Measurements from ENCODE around the gene MUL1.

MUL1 gene

DNA sequence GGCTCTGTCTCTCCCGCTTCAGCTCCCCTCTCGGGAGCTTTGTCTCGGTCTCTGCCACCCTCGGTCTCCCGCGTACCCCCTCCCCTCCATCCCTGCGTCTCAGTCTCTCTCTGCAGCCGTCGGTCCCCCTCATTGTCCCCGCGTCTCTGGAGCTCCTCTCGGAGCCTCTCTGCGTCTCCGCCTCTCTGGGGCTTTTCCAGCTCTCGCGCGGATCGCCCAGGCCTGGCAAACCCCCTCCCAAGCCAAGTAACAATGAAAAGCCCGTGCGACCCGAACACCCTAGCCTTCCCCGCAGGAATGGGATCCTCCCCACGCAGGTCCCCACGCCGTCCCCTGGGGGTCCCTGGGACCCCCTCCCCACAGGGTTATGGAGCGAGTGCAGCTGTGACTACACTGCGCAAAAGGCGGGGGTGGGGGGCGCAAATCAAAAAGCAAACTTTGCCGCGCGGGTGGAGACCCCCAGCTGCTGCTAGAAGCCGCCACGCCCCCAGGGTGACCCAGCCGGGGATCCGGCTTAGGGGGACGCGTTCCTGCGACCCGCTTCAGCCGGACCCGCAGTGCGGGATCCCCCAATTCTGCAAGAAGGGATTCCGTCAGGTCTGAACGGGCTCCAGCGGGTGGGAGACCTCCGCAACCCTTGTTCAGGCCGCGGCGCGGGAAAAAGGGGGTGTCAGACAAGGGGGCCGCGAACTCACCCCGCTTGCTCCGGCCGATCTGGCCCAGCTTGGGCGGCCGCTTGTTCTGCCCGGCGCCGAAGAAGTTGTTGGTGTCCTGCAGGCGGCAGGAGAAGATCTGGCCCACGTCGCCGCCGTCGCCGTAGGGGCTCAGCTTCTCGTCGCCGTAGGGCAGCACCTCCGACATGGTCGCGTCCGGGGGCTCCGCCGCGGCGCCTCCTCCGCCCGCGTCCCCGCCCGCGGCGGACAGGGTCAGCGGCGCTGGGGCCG lies 23.2 kb downstream of the MUL1 start:
- peak; percentile 44 for DNase-seq

- DNase-seq: peak; percentile 24
Measured at GRCh38 chr1:20483833-20484518, 24.0 kb downstream of the MUL1 start.

DNA sequence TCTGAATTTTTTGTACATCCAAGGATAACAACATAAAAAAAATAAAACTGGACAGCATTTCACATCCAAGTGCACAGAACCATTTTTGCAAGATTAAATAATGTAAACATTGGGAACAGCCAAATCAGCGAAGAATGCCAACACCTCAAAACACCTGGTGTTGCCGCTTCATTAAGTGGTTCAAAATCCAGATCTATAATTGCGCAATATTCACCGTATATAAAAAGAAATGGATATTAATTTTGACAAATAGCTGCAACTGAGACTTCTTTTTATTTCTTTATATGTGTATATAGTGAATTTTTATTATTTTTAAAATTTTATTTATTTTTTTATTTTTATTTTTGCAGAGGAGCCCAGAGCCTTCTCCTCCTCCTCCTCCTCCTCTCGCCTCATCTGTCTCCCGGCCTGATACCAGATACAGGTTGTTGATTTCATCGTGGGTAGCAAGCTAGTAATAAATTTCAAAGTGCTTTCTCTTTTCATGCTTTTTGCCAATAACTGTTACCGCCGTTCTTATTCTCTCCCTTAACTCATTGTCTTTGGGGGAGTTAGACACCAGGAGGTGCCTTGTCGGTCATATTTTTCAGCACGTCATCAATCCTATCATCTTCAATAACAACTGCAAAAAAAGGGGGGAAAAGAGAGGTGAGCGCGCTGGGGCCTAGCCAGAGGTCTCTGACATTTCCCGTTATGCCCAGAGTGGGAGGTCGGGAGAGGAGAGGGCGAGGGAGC lies 24.7 kb downstream of the MUL1 start:
- DNase-seq: peak; percentile 46

DNA sequence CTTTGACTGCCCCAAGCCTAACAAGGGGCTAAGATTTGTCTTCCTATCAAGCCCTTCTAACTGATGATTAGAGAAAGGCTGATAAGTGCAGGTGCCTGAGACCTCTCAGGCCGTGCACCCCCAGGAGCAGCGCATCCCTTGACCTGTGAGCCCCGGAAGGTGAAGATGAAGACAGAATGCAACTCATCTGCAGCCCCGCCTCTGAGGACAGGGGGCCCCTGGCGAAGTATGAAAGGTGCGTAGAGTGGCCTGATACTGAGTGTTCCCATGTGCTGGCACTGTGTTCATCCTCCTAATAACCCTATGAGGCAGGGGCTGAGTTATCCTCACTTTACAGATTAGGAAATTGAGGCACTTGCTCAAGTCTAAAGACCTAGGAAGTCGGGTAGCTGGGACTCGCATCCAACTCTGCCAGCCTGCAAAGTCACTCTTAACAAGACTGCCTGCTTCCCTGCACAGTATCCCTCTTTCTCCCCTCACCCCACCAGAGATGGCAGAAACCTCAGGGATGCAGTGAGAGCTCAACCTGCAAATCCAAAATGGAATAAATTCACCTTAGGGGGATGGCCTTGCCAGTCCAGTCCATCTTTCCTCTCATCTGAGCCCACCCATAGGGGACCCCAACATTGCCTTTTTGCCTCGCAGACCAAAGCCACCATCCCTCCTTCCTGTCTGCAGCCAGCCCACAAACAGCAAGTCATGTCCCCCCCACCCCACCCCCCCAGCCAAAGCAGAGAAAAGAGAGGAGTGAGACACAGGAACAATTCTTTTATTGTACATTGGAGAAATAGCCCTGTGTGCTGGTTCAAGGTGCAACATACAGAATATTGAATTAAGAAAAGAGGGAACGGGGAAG lies 26.1 kb downstream of the MUL1 start:
- no peak for DNase-seq

DNA sequence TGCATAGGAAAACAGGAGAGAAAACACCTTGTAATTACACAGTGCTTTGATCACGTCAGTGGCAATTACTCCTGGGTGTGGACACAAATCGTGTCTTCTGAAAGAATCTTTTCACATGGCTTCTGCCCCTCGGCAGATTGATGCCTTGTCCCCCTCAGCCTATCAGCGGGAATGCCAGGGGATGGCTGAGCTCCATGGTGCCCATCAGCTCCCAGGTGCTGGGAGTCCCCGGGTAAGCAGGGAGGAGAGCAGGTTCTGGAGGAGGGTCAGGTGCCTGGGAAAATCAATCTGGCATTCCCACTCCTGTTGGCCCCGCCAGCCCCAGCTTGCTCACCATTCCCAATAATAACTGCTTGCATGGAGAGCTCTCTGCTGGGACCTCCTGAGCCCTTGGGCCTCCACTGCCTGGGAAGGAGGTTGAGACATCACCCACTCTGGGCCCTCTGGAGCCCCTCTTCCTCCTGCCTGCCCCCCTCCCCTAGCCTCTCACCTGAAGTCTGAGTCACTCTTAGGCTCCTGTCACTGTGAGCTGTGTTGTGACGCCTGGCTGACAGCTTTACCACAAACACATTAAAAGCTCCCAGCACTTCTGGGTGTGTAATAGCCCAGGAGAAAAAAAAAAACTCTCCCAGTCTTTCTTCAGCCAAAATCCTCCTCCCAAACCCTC lies 26.9 kb downstream of the MUL1 start:
- DNase-seq: no peak

DNA sequence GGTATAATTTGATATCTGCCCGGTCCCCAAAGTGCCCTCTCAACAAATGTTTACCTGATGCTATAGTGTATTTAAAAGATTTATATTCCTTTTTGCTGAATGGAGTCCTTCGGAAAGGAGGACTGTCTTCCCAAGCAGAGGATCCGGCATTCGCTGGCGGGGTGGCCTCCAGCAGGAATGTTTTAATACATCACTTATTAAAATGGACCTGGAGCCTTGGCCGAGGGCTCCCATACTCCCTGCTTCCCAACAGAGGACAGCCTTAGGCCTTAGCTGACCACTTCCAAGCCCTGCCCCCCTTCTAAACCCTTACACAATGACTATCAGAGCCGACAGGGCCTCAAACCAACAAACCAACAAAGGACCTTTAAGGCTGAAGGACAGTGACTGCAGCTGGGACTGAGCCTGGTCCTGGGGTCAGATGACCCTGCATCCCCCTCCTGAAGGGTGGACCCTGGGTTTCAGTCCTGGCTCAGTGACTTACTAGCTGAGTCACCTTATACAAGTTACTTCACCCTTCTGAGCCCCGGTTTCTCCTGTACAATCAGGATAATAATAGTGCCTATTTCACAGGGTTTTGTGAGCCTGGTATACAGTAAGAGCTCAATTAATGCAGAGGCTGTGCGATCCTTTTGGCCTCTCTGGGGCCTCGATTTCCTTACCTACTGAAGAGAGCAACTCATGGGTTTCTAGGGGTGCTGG lies 27.6 kb downstream of the MUL1 start:
- no peak for DNase-seq

- no peak for DNase-seq
Measured at GRCh38 chr1:20479840-20480239, 28.1 kb downstream of the MUL1 start.

- no peak for DNase-seq
Measured at GRCh38 chr1:20478057-20478635, 29.8 kb downstream of the MUL1 start.

DNA sequence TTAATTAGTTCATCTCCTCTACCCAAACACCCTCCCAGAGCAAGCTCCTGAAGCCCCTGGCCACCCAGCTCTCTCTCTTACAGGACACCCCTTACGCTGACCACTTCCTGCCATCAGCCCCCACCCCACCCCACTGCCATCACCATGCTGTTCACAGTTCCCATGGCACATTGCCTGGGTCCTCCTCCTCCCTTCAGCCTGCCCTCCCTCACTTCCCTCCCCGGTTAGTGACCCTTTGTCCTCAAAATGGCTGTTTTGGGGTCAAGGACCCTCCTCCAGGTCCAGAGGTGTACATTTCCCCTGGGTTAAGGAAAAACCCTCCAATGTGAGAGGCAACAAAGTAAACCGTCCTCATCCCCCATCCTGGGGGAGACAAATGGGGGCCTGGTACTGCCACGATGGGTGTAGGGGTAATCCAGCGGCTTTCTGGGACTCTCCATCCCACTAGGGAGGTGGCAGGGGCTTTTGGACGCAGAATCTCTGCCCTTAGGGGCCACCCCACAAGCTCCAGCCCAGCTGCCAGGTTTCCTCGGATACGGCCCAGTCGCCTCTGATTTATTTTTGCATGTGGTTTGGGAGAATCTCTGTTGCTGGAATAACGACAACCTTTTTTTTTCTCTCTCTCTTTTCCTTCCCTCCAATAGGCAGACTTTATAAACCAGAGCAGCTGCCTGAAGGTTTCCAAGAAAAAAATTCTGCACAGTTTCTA lies 30.4 kb downstream of the MUL1 start:
- DNase-seq: no peak

- DNase-seq: no peak
Measured at GRCh38 chr1:20476265-20477038, 31.5 kb downstream of the MUL1 start.

- DNase-seq: no peak
Measured at GRCh38 chr1:20474996-20475395, 33.0 kb downstream of the MUL1 start.

DNA sequence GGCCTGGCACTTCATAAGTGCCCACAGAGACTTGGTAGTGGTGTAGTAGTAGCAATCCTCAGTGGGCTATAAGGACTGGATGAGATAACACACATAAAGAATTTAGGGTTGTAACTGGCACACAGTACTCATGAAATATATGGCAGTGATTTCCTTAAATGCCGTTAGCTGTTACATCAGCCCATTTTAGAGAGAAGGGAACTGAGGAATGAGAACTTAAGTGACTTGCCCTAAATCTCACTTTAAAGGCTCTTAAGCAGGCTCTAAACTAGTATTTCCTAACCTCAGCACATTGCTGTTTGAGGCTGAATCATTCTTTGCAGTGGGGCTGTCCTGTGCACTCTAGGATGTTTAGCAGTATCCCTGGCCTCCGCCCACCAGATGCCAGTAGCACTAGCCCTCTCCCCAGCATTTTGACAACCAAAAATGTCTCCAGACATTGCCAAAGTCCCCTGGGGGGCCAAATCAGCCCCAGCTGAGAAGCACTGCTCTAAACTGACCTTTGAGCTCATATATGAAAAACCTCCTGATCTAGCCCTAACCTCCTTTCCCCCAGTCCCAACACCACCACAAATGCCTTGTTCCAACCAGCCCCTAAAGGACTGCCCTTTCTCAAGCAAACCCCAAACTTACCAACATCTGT lies 33.5 kb downstream of the MUL1 start:
- DNase-seq: no peak

DNA sequence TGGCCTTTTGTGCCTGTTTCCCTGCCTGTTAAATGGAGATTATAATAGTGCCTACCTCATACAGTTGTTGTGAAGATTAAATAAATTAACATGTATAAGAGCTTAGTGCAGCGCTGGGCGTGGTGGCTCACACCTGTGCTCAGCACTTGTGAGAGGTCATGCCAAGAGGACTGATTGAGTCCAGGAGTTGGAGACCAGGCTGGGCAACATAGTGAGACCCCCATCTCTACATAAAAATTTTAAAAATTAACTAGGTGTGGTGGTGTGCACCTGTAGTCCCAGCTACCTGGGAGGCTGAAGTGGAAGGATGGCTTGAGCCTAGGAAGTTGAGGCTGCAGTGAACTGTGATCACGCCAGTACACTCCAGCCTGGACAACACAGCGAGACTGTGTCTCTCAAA lies 34.1 kb downstream of the MUL1 start:
- DNase-seq: no peak

DNA sequence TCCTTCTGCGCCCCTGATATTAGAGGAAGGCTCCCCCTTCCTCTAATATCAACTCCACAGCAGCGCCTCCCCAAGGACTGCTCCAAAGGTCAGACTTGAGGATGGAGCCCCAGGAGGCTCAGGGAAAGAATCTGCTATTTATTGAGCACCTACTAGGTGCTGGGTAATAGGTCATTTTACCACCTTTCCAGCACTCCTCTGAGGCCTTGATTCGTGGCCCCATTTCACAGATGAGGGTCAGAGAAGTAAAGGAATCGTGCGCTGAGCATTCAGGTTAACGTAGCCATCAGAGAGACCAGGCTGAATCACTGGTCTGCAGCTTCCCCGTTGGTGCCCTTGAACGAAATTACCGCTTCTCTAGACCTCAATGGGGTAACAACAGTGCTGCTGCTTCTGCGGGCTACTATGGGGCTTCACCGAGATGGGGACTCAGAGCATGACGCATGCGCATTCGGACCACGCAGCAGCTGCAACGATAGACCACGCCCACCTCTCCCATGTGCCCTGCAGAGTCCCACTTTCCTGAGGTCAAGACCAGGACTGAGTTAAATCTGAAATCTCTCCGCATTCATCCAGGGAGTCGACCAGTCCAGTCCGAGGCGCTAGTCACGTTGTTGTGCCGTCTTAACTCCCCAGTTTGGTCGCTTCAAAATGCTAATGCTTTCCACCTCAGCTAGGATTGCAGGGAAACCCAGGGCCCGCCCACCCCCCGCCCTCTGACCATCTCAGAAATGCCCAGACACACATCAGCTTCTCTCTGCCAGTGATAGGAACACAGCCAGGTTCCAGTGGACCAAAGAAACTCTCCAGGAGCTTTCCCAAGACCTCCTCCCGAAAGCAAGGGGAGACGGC lies 34.9 kb downstream of the MUL1 start:
- no peak for DNase-seq

GRCh38 chr1:20472121-20472520 lies 35.8 kb downstream of the MUL1 start:
- DNase-seq: no peak

DNA sequence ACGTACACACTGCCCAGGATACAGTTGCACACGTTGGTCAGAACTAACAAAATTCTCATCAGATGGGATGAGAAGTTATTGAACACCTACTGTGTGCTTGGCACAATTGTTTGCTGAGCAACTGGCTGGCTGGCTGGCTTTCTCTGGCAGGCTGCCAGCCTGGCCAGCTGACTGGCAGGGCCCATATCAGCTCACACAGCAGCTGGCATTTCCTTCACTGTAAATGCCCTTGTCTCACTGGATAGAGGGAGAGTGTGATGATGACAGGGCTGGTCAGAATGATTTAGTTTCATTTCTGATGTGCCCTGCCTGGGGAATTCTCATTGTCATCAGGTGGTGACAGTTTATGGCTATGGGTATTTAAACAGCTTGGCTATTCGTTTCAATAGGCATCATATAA lies 37.8 kb downstream of the MUL1 start:
- DNase-seq: peak; percentile 69

GRCh38 chr1:20469406-20470076 lies 38.4 kb downstream of the MUL1 start:
- DNase-seq: no peak

All from NCI-H1105 (cell line).